GM19043 (cell line): Measurements from ENCODE around the gene ALPI.
"Not testable (repeated sequence)": the region's sequence is repeated elsewhere in the genome, so short reads cannot be mapped to it uniquely, and the experiment has no call there.

ENCODE experiments used
- ATAC-seq: cut with Tn5 transposase; IDR thresholded peaks from one replicate; pipeline ENCODE4 v1.9.1; 2021; ENCODE audit warnings: low read depth; ENCODE audit not compliant: unreplicated experiment

The ALPI gene

GRCh38 chr2:232441147-232441651, 14.8 kb upstream of the ALPI start:
- ATAC-seq = no peak

GRCh38 chr2:232441922-232442321, 14.0 kb upstream of the ALPI start:
- ATAC-seq = not testable (repeated sequence)

GRCh38 chr2:232442431-232442830, 13.5 kb upstream of the ALPI start:
- ATAC-seq = not testable (repeated sequence)

GRCh38 chr2:232443047-232443446, 12.9 kb upstream of the ALPI start:
- not testable (repeated sequence) for ATAC-seq

GRCh38 chr2:232443669-232444408, 12.1 kb upstream of the ALPI start:
- not testable (repeated sequence) for ATAC-seq

- no peak for ATAC-seq
Observed at GRCh38 chr2:232444409-232445148, 11.4 kb upstream of the ALPI start.

GRCh38 chr2:232445149-232445885, 10.6 kb upstream of the ALPI start:
- not testable (repeated sequence) for ATAC-seq

- ATAC-seq = not testable (repeated sequence)
Observed at GRCh38 chr2:232446266-232446777, 9.6 kb upstream of the ALPI start.

- ATAC-seq = no peak
Observed at GRCh38 chr2:232447091-232447620, 8.8 kb upstream of the ALPI start.

- ATAC-seq = no peak
Observed at GRCh38 chr2:232447638-232448303, 8.2 kb upstream of the ALPI start.

GRCh38 chr2:232448304-232448690, 7.7 kb upstream of the ALPI start:
- no peak for ATAC-seq

GRCh38 chr2:232449964-232450363, 6.0 kb upstream of the ALPI start:
- ATAC-seq = no peak

GRCh38 chr2:232451645-232452044, 4.3 kb upstream of the ALPI start:
- not testable (repeated sequence) for ATAC-seq

- ATAC-seq = no peak
Observed at GRCh38 chr2:232454630-232455029, 1.3 kb upstream of the ALPI start.

- no peak for ATAC-seq
Observed at GRCh38 chr2:232456296-232457120, 555 bp downstream of the ALPI start.

GRCh38 chr2:232457121-232458011, 1.4 kb downstream of the ALPI start:
- ATAC-seq = no peak

- ATAC-seq = no peak
Observed at GRCh38 chr2:232458051-232458660, 2.2 kb downstream of the ALPI start.
